Measurements from ENCODE around the gene HADH.
"Not testable (repeated sequence)": the region's sequence is repeated elsewhere in the genome, so short reads cannot be mapped to it uniquely, and the experiment has no call there.

HADH gene

GRCh38 chr4:107996949-107997788, 7.5 kb downstream of the HADH start:
- no peak for DNase-seq

GRCh38 chr4:107997794-107998193, 8.1 kb downstream of the HADH start:
- no peak for DNase-seq

GRCh38 chr4:107999932-108000539, 10.3 kb downstream of the HADH start:
- no peak for DNase-seq

GRCh38 chr4:108001540-108002135, 11.9 kb downstream of the HADH start:
- DNase-seq, result no peak

GRCh38 chr4:108003982-108004515, 14.4 kb downstream of the HADH start:
- no peak for DNase-seq

GRCh38 chr4:108004646-108005045, 15.0 kb downstream of the HADH start:
- DNase-seq, result no peak

- no peak for DNase-seq
Observed at GRCh38 chr4:108005807-108006206, 16.1 kb downstream of the HADH start.

GRCh38 chr4:108006361-108006760, 16.7 kb downstream of the HADH start:
- no peak for DNase-seq

- DNase-seq, result no peak
Observed at GRCh38 chr4:108007984-108008383, 18.3 kb downstream of the HADH start.

GRCh38 chr4:108008721-108009120, 19.0 kb downstream of the HADH start:
- no peak for DNase-seq

- no peak for DNase-seq
Observed at GRCh38 chr4:108010167-108010566, 20.5 kb downstream of the HADH start.

- DNase-seq, result not testable (repeated sequence)
Observed at GRCh38 chr4:108012382-108012781, 22.7 kb downstream of the HADH start.

- DNase-seq, result no peak
Observed at GRCh38 chr4:108013327-108013726, 23.6 kb downstream of the HADH start.

GRCh38 chr4:108013955-108014354, 24.3 kb downstream of the HADH start:
- DNase-seq, result no peak

- peak; percentile 77 to 81 for DNase-seq
Observed at GRCh38 chr4:108018040-108018883, 28.6 kb downstream of the HADH start.

- DNase-seq, result no peak
Observed at GRCh38 chr4:108018884-108019187, 29.1 kb downstream of the HADH start.

GRCh38 chr4:108024085-108024877, 34.6 kb downstream of the HADH start:
- no peak for DNase-seq

GRCh38 chr4:108024878-108025165, 35.1 kb downstream of the HADH start:
- no peak for DNase-seq

- peak; percentile 51 to 81 for DNase-seq
Observed at GRCh38 chr4:108029016-108029720, 39.5 kb downstream of the HADH start.

GRCh38 chr4:108029731-108030130, 40.0 kb downstream of the HADH start:
- no peak for DNase-seq

GRCh38 chr4:108030332-108030731, 40.6 kb downstream of the HADH start:
- DNase-seq, result peak; percentile 58 to 78

All from stimulated activated CD4-positive, alpha-beta T cell treated with anti-CD3 and anti-CD28 coated beads, Interleukin-4, amount 100 ng/mL, for 4 hours (primary cell).